ENCODE results near the gene TYMP.
A peak's percentile ranks its signal among the peaks of the same experiment; 100 is the strongest.
"Not testable (repeated sequence)": the region's sequence is repeated elsewhere in the genome, so short reads cannot be mapped to it uniquely, and the experiment has no call there.

TYMP gene

GRCh38 chr22:50523806-50524675 is 5.8 kb downstream of the TYMP start:
- no peak for DNase-seq

DNA sequence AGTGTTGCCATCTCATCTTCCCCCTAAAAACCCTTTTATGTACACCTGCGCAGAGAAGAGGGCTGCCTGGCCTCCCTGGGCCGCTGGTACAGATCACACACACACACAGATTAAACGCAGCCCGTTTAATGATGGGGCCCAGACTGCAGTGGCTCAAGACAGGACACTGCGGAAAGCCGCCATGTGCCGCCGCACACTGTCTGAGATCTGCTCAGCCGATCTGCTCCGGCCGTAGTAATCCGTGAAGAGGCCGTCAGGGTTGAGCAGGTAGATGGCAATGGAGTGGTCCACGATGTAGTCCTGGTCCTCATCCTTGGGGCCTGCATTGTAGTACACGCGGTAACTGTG is 6.4 kb downstream of the TYMP start:
- DNase-seq = no peak

DNA sequence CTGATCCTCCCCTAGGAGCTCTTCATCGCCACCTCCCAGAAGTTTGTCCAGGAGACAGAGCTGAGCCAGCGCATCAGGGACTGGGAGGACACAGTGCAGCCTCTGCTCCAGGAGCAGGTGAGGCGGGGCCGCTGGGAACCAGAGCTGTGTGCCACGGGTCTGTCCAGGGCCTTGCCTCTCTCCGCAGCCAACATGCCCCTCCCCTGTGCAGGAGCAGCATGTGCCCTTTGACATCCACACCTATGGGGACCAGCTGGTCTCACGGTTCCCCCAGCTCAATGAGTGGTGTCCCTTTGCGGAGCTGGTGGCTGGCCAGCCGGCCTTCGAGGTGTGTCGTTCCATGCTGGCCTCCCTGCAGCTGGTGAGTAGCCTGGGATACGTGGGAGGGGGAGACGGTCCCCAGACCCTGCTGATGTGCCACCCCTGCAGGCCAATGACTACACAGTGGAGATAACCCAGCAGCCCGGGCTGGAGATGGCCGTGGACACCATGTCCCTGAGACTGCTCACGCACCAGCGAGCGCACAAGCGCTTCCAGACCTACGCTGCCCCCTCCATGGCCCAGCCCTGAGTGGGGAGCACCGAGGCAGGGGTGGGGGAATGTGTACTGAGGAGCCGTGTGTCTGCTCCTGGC is 6.9 kb downstream of the TYMP start:
- no peak for DNase-seq

GRCh38 chr22:50522208-50522805 is 7.5 kb downstream of the TYMP start:
- DNase-seq = no peak

GRCh38 chr22:50521710-50522109 is 8.1 kb downstream of the TYMP start:
- DNase-seq = no peak

DNA sequence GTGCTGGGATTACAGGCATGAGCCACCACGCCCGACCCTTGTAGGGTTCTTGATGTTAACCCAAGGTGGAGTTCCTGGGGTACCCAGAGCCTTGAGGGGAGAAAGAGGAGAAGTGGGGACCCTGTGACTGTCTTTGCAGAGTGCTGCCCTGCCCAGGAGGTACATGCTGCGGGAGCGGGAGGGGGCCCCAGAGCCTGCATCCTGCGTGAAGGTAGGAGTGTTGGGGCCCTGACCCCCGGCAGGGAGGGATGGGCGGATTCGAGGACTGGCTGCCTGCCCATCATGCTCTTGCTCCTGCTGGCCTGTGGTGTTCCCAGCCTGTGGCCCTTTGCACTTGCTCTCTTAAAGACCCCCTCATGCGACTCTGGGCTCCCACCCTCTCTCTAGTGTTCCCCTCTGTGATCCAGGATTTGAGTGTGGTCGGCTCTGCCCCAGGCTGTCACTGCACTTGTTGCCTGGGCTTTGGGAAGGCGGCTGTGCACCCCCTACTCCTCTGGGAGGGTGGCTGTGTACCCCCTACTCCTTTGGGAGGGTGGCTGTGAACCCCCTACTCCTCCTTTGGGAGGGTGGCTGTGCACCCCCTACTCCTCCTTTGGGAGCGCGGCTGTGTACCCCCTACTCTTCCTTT is 8.9 kb downstream of the TYMP start:
- no peak for DNase-seq

DNA sequence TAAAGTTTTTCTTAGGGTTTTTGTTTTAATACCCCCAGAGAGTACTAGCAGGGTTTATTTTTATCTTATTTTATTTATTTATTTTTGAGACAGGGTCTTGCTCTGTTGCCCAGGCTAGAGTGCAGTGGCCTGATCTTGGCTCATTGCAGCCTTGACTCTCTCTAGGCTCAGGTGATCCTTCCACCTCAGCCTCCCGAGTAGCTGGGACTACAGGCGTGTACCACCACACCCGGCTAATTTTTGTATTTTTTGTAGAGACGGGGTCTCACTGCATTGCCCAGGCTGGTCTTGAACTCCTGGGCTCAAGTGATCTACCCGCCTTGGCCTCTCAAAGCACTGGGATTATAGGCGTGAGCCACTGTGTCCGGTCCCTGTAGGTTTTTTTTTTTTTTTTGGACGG is 9.6 kb downstream of the TYMP start:
- DNase-seq = not testable (repeated sequence)

GRCh38 chr22:50519151-50519550 is 10.7 kb downstream of the TYMP start:
- DNase-seq = no peak

- DNase-seq = no peak
Measured at GRCh38 chr22:50518606-50519005, 11.2 kb downstream of the TYMP start.

DNA sequence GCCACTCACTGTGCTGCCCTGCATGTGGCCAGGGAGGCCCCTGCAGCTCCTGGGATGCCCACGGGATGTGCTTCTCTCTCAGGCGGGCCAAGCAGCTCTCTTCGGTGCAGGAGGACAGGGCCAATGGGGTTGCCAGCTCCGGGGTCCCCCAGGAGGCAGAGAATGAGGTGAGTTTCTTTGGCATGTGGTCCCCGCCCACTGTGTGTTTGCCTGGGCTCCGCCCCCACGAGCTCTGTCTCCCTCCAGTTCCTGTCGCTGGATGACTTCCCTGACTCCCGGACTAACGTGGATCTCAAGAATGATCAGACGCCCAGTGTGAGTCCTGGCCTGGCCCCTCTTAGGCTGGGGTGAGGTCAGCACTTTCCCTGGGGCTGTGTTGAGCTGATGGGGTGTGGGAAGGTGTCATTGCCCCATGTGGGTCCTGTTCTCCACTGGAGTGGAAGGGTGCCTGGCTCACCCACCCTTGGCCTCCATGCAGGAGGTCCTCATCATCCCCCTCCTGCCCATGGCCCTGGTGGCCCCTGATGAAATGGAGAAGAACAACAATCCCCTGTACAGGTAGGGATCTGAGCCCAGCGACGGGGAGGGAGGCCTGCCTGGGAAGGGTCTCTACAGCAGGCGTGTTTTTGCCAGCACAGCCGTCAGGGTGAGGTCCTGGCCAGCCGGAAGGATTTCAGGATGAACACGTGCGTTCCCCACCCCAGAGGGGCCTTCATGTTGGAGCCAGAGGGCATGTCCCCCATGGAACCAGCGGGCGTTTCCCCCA is 12.1 kb downstream of the TYMP start:
- no peak for DNase-seq

- DNase-seq = no peak
Measured at GRCh38 chr22:50516891-50517290, 12.9 kb downstream of the TYMP start.

- no peak for DNase-seq
Measured at GRCh38 chr22:50516068-50516467, 13.7 kb downstream of the TYMP start.

GRCh38 chr22:50513175-50513574 is 16.6 kb downstream of the TYMP start:
- no peak for DNase-seq

GRCh38 chr22:50508897-50509296 is 20.9 kb downstream of the TYMP start:
- DNase-seq = no peak

DNA sequence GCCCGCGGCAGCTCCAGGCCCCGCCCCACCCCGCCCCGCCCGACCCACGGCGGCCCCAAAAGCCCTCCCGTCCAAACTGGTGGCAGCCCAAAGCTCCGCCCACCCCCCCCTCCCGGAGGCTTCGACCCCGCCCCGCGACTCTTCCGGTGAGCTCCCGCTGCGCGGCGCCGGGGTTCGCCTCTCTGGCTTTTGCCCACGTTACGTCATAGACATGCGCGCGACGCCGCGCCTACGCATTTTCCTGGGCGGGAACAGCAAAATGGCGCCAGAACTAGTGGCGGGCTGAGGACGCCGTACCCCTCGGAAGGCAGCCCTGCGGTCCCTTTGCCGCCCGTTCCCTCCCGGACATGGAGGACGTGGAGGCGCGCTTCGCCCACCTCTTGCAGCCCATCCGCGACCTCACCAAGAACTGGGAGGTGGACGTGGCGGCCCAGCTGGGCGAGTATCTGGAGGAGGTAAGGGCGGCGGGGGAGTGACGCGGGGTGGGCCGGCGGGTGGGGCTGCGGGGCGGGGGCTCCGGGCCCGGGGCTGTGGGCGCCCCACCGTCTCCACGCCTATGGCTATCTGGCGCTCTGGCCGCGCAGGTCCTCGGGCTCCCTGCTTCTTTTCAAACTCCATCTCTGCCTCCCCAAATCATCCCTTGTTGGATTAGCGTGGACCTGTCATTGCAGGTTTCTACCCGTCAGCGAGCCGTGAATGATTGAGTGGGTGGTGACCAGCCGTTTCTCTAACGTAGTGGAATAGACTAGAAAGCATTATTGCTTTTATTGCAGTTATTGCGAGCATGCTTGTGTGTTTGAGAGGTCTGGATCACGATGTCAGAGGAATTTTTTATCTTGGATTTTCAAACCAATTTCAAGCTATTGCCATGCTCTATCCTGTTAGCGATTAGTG is 21.6 kb downstream of the TYMP start, which contains the start of gene NCAPH2:
NCAPH2 (plus strand) TSS at position 234 of the 894 bp plus-strand sequence; CDS start at position 348, 114 bp downstream.
- DNase-seq = peak; percentile 97

DNA sequence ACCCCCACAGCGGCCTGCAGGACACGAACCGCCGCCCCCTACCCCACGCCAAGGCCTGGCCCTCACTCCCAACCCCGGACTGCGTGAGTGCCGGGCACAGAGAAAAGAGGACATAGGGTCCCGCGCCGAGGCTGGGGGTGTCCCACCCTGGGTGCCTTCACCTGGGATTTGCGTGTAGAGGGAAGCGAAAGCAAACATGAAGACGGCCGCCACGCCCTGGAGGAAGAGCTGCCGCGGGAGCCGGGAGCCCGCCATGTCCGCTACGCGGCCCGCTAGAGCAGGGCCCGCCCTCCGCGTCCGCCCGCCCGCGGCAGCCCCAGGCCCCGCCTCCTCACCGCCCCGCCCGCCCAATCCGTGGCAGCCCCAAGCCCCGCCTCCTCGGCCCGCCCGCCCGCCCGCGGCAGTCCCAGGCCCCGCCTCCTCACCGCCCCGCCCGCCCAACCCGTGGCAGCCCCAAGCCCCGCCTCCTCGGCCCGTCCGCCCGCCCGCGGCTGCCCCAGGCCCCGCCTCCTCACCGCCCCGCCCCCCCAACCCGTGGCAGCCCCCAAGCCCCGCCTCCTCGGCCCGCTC is 22.3 kb downstream of the TYMP start, which contains the start of gene LMF2:
LMF2 (minus strand) TSS at position 282 of the 570 bp plus-strand sequence; CDS start at position 255, 27 bp downstream.
- peak; percentile 92 for DNase-seq

DNA sequence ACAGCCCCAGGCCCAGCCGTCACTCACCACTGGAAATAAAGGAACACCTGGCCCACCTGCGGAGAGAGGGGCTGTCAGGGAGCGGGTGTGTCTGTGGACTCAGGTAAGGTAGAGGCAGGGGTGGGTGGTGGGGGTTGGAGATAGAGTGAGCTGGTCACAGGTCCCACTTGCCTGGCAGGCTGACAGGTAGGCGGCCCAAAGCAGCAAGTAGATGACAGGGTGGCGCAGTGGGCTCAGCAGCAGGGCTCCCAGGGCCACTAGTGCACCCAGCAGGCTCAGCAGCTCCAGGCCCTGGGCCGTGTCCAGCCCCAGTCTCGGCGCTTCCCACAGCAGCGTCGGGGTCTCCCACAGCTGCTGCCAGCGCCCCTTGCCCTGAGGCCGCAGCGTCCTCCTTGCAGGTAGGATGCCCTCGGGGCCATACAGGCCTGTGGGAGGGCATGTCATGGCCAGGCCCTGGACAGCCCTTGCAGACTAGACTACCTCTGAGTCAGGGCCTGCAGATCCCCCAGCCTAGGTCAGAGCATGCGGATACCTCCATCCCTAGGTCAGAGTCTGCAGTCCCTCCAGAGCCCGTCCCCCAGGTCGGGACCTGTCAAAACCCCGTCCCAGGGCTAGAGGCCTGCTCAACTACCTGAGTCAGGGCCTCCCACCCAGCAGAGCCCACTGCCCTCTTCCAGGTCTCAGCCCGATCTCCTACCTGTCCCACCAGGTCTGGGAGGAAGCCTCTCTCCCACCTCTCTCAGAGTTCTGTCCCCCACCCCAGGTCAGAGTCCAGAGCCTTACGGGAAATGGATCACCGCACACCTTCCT is 23.0 kb downstream of the TYMP start:
- no peak for DNase-seq

DNA sequence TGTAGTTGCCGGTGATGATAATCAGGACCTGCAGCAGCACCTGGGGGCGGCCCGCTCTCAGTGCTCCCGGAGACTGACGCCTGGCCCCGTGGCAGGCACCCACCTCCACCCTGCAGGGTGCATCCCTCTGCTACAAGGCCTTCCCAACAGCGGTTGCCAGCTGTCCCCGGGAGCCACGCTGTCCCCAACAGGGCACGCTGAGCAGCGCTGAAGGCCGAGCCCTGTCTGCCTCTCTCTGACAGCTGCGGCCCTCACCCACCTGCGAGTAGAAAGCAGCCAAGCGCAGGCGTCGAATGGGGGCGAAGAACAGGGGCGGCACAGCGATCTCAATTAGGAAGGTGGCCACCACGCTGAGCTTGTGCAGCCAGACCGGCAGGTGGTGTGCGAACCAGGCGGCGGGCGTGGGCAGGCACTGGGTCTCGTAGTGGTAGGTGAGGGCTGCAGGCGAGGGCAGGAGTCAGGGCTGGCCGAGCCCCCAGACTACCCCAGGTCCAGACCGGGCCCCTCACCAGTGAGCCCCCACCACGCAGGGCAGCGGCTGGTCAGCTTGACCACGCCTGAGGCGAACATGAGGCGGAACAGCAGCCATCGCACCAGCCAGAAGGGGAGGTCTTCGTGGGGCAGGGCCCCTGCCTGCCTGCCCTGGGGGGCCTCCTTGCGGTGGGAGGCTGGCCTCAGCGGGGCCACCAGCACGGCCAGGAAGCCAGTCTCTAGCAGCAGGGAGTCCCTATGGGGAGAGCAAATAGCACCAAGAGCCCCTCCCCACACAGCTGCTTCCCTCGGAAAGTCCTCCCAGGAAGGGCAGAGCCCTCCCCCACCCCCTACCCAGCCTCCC is 23.8 kb downstream of the TYMP start:
- DNase-seq = no peak

GRCh38 chr22:50505276-50505775 is 24.5 kb downstream of the TYMP start:
- no peak for DNase-seq
